ENCODE measurements around the gene OPRL1.

GRCh38 chr20:64114356-64114971 is 34.6 kb downstream of the OPRL1 start:
- TF ChIP-seq POLR2A (IDR thresholded peaks at IDR 0.05) (no peak), CTCF (IDR thresholded peaks at IDR 0.05) (no peak)

Data from suprapubic skin (tissue), 3 donors.